ENCODE data around the gene THBS3. TPM values are rescaled to one million over a fixed set of nuclear protein-coding genes. Genes with fewer than 3 reads are reported as not detected.
"Not testable (repeated sequence)": the region's sequence is repeated elsewhere in the genome, so short reads cannot be mapped to it uniquely, and the experiment has no call there.

Gene THBS3
- polyA plus RNA-seq, 12 donors: 44.8 to 81.2 (median 63.4) TPM; not detected in 1

DNA sequence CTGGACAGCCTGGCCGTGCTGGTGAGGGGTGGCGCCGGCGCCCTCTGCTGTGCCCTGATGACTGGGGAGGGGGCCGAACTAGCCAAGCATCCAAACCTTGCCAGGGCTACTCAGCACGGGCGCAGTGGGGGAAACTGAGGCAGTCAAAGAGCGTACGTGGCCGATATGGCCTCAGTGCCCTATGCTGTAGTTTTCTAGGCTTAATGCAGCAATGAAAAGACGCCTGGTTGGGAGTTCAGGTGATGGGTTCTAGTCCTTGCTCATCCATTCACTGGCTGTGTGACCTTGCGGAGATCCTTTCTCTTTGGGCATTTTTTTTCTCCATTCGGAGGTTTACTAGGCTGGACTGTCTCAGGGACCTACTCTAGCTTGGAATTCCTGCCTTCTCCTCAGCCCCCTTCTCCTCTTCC is 1.6 kb upstream of the THBS3 start:
- no peak for DNase-seq

DNA sequence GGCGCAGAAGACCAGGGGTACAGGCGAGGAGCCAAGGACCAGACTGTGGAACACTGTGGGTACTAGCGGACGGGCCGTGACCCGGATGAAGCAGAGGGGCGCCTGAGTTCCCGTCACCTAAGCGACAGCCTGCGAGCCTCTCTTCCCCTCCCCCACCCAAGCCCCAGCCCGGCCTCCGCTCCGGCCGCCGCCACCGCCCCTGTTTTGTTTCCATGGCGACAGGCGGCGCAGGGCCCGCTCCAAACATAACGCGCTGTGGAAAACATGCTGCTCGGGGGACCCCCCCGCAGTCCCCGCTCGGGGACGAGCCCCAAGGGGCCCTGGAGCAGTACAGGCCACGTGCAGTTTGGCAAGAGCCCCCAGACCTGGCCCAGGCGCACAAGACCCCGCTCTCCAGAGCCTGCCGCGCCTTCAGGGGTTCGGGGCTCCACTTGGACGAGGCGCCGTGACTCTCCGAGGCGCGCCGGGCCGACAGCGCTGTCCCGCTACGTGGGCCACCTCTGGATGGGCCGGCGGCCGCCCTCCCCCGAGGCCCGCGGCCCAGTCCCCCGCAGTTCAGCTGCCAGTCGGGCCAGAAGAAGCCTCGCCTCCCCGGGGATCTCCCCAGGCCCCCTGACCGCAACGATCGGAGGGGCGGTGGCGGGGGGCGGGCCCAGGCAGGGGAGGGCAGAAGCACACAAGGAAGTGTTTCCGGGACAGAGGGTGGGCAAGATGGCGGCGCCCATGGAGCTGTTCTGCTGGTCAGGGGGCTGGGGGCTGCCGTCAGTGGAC is 1.0 kb upstream of the THBS3 start, which contains the start of gene MTX1:
Gene MTX1, plus strand, starts transcription at position 155 of the 771 bp plus-strand sequence. Its CDS starts 110 bp downstream, at position 265.
- peak; percentile 95 for DNase-seq

DNA sequence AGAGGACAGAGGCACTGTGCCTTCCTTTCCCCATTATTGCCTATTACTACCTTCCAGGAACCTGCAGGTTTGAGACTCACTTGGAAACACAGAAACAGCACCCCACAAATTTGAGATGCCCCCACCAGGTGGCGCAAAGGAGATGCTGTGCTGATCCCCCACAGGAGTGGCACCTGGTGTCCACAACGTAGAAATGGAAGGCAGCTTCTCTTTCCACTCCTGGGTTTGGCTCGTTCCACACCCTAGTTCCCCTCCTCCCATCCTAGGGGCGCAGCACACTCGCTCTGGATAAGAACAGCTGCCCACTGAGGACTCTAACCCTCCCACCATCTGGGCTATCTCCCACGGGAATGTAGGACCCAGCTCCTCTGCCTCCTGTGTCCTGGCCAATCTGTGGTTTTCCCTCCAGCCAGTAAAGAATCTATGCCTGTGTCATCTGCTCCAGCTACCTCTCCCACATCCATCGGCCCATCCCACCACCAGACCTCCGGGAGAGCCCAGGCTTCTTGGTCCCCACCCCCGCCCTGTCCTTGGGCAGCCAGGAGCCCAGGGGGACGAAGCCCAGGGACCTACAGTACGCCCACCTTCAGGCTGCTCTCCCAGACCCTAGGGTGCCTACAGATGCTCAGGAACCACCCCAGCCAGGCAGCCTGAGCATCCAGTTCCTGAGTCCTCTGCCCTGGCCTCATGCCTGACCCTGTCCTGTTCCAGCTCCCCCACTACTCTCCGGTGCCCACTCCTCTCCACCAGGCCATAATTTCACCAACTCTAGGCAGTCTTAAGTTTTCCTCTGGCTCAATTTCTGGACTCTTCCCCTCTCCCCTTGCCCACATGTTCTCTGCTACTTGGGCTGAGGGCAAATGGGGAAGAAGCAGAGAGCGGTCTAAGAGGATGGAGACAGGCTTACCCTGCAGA is 549 bp downstream of the THBS3 start:
- peak; percentile 85 for DNase-seq

DNA sequence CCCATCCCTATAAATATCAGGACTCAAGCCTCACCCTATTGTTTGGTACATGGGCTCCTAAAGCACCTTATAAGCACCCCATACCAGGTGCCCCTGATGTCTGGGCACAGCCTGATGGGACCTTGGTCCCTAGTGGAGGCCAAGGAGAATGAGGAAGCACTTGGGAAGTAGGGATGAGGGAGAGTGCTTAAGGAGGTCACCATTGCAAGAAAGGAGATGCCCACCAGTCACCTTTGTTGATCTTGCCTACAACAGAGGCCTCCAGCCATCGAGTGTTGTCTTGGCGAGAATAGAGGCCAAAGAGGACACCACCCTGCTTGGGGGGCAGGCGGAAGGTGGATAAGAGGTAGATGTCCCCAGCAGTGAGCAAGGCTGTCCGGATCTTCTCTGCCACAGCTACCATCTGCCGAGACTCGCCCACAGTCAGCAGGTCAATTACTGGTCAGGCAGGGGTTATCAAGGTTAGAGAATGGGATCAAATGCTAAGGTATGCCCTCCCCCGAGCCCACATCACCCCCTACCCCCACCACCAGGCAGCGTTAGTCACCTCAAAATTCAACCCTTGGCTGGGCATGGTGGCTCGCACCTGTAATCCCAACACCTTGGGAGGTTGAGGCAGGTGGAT is 1.6 kb downstream of the THBS3 start:
- no peak for DNase-seq

DNA sequence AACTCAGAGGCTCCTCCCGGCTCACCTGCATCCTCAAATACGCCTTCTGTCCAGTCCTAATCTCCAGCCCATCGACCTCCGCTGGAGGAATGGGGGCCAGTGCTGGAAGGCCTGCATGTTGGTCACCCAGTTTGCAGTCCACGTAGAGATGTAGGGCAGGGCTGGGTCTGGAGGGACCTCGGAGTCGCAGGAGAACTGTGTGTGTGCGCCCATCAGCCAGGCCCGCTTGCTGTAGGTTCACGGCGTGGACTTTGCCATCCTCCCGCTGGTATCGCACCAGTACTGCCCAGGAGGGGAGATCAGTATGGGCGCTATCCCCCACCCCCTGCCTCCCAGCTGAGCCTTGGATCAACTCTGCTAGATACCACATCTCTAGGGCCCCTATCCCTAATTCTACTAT is 2.7 kb downstream of the THBS3 start:
- no peak for DNase-seq

DNA sequence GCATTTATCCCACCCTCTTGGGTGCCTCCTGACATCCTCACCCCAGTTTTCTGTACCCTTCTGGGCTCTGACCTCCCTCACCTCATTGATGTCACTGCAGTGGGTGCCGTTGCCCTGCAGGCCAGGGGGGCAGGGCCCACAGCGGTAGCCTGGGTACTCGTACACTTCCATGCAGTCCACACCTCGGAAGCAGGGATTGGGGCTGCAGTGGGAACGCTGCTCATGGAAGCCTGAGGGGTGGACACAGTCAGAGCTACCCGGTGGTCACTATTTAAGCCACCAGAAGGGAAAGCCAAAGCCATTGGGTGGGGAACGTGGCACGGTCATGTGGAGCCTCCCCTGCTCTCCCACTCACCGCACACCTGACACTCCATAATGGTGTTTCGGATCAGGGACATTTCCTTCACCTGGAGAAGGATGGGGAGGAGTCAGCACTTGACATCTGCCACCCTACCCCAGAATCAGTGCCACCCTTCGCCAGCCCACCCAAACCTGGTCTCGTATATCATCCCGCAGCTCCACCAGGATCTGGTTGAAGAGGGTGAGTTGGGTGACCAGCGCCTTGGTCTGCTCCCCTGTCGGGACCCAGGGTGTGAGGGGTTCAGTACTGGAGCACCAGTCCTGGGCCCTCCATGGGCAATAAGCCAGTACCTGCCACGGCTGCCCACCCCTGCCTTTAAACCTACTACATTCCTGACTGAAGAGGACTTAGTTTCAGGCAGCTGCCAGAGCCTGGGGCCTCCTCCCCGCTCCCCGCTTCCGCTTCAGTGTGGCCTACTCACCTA is 4.8 kb downstream of the THBS3 start:
- DNase-seq: no peak

DNA sequence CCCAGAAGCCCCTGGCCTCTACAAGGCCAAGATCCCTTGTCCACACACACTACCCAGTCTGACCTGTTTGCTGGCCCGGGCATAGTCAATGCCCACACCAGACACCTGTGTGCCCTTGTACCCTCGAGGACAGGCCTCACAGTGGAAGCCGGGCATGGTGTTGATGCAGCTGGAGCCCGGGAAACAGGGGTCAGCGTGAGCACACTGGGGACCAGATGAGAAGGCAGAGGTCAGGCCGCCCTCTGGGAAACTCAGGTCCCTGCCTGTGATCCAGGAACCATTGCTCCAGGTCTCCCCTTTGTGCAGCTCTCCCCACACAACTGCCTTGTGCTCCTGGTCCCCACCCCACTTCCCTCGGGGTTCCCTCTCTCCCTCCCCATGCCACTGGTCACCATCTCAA is 5.5 kb downstream of the THBS3 start:
- no peak for DNase-seq

DNA sequence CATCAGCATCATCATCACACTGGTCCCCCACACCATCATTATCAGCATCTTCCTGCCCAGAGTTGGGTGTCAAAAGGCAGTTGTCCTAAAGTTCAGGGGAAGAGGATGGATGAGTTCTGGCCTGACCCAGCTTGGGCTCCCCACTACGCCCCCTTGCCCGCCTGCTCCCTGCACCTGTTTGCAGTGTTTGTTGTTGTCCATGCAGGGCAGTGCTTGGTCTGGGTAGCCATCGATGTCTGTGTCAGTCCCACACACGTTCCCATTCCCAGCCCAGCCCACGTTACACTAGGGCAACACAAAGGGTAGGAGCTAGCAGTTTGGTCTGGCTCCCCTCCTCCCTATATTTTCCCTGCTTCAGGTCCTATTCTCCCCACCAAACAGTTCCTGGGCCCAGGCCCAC is 6.8 kb downstream of the THBS3 start:
- DNase-seq: no peak

DNA sequence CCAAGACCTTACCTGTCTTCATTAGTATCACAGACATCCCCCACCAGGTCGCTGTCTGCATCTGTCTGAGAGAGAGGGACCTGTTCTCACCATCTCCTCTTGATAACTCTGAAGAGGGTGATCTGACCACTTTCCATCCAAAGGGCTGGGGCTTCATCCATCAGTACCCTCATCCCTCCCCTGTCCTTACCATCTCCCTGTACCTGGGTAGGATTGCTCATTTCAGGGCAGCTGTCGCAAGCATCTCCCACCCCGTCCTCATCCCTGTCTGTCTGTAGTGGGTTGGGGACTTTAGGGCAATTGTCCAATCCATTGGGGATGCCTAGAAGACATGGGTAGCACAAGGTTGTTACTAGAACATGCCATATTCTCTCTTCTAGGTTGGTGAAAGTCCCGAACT is 7.9 kb downstream of the THBS3 start:
- DNase-seq: no peak

DNA sequence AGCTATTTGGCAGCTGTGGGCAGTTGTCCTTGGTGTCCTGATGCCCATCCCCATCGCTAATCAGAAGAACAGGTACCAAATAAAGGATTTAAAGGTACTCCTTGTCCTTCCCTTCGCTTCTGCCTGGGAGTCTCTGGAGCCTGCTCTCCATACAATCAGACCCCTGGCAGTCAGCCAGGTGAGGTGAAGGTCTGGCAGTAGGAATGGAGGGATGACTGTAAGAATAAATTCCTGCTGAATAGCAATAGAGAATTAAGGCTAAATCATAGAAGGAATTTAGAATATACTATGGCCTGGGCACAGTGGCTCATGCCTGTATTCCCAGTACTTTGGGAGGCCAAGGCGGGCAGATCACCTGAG is 9.2 kb downstream of the THBS3 start:
- DNase-seq: no peak

DNA sequence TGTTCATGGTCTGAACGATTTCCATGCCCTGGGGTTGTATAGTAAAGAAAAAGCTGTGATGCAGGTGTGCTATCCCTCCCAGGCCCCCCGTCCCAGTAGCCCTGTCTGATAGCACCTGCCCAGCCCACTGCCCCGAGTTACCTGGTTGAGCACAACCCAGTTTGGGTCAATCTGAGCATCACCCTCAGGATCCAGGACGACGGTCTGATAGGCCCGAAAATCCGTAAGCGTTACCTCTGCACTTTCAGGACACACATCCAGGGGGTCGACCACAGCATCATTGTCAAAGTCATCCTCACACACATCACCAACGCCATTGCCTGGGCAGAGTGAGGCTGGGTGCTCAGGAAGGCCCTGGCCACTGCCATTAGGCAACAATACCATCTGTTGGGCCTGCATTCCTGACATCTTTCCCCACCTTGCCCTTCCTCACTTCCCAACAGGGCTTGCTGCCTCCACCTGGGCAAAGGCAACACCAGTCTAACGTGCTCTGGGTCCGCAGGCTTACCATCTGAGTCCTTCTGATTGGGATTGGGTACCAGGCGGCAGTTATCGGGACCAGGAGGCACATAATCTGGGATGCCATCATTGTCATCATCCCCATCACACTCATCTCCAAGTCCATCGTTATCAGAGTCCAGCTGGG is 9.7 kb downstream of the THBS3 start:
- DNase-seq: no peak

DNA sequence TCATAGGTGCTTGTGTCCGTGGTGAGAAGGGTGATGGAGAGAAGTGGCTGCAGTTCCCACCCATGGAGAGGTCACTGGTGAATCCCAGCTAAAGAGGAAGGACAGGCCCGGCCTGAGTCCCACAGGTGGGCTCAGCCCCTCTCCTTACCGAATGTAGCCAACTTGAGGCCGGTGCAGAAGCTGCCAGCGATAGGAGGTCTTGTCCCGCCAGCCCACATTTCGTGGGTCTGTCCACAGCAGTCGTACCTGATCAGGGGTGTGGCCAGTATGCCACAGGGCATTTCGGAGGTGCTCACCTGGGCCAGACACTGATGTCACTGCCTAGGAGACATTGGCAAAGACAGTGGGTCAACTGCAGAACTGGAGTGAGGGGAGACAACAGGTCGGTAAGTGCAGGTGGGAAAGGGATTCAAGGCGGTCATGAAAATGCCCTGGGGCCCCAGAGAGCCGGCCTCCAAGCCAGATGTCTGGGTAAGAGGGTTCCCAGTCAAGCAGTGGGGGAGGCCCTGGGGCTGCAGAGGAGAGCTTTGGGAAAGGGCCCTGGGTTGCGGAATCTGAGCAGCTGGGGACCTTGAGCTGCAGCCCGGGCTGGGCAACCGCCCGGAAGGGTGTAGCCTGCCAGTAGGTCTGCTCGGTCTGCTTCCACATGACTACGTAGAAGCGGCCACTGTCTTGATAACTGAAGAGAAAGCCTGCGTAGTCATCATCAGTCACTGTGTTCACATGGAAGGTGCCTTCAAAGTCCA is 10.6 kb downstream of the THBS3 start:
- no peak for DNase-seq

DNA sequence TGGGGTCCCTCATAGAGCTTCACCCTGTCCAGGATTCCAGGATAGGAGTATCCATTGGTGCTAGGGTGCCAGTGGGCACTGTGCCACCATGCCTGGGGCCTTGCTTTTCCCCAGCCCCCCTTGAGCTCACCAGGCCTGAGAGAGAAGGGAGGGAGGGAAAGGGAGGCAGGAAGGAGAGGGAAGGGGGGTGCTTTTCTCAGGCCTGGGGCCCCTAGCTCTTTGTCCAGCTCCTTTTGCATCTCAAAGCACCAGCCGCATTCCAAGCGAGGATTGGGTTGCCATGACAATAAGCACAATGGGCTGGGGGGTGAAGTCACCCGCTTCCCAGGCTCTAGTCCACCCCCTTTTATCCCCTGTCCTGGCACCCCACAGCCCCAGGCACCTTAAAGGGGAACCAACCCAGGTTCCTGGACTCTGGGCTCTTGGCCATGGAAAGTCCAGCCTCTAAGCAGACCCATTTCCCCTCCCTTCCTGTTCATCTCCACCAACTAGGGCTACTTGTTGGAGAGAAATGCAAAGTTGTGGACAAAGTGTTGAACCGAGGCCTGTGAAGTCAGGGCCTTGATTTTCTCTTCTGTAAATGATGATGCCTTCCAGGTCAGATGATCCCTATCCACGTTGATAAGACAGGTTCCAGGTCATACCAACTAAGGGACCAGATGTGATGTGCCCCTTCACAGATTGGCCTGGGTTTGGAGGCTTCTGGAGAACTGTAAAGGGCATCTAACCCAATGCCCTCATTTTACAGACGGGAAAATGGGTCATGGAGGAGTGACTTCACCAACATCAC is 11.4 kb downstream of the THBS3 start:
- DNase-seq: no peak

DNA sequence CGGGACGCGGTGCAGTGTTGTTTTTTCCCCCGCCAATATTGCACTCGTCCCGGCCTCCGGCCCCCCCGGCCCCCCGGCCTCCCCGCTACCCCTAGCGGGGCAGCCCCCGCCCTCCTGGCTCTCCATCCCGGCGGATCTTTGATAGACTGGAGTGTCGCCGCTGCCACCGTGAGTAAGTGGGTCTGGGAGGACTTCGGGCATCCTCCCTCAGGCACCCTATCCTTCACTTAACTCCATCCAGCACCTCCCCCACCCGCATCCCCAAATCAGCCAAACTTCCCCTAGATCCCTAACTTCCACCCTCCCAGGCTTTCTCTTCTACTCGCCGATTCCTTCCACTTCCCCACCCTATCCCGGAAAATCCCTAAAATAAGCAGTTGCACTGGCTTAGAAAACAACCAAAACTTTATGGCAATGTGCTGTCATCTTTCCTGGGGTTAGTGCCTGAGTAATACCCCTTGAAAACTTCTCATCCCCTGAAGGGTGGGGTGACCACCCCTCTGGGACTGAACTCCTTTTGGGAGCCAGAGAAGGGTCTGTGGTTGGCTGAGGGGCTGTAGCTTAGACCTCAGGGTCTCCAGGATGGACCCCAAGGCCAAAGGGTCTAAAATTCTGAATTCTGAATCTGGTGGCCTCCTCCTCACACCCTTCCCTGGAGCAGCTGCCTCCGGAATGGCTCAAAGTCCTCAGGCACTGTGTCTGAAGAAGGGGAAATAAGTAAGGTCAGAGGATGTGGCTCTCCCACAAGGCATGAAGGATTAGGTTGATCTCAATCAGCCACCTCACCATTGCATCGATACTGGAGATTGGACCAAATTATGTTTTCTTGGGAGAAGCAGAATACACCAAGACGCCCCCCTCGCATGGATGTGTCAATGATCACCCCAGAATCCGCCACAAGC is 12.2 kb downstream of the THBS3 start:
- DNase-seq: no peak

DNA sequence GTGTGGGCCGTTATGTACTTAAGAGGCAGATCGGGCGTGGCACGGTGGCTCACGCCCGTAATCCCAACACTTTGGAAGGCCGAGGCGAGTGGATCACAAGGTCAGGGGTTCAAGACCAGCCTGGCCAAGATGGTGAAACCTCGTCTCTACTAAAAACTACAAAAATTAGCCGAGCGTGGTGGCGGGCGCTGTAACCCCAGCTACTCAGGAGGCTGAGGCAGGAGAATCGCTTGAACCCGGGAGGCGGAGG is 13.8 kb downstream of the THBS3 start:
- not testable (repeated sequence) for DNase-seq

DNA sequence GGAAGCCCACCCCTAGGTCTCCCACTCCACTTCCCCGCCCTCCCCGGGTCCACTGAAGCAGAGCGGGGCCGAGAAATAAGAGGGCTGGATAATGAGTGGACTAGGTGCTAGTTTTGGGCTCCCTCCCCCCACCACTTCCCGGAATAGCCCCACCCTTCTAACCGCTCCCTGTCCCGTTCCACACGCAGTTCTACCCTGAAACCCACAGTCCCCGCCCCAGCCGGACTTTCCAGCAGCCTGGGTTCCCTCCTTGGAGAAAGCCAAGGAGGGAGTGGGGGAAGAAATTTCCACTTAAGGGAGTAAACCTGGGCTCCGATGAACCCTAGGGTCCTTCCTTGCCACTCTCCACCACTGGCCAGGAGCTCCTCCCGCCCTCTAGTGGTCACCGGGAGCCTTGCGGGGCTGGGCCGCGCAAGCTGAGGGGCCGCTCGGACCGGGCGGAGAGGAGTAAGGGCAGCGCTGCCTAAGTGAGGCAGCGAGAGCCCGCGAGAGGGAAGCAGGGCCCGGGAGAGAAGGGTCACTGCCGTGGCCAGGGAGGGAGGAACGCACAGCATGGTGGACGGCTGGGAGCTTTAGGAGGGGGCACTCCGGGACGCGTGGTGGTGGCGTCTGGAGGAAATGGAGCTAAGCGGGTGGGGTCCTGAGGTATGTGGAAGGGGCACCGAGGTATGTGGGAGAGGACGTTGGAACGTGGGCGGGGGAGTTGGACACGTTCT is 14.3 kb downstream of the THBS3 start:
- peak; percentile 92 for DNase-seq

DNA sequence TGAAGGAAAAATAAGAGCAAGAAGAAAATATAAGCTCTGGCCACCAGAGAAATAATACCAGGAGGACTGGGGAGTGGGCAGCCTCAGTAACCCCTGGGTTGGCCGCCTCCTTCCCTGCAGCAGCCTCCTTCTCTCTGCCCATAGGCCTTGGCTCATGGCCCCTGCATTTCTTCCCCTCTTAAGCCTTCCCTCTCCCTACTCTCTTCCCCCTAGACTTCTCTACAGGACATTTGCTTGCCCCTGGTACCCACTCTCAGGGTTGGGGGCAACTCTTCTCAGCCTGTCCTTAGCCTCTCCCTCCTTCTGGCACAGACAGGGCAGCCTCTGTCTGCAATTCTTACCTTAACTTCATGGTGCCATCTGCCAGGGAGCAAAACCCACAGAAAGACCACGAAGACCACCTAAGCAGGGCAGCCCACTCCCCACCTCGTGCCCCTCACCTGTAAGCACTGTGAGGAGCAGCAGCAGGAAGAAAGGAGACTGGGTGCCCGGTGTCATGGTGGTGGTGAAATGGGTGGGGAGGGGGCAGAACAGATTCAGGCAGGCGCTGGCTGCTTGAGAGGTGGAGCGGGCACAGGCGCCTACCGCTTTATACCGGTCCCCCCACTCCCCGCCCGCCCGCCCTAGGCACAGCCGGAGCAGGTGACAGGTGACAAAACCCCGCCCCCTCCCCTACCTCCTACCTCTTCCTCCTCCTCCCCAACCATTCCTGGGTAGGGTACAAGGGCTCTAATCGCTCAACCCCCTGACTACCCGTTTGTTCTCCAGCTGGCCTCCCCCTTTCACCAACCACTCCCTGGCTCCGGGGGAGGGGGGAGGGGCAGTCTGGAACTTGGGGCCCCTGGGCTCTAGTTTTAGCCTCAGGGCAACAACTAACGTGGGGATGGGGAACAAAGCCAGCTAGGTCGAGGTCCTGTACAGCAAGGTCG is 15.1 kb downstream of the THBS3 start:
- DNase-seq: no peak

Data from muscle of arm (tissue), 12 donors.